Mesodermal cell (in vitro differentiated cells): Measurements from ENCODE around the gene BAZ2B.

ENCODE experiments used
- H3K27ac ChIP-seq: 2 replicates; pipeline ENCODE4 v1.7.0; 2013; ENCODE audit warnings: mild to moderate bottlenecking, low read depth, low read length, moderate library complexity; ENCODE audit not compliant: severe bottlenecking
- H3K36me3 ChIP-seq: 2 replicates; pipeline ENCODE4 v1.7.1; 2013; ENCODE audit warnings: mild to moderate bottlenecking, low read length, moderate library complexity; ENCODE audit not compliant: control insufficient read depth, insufficient read depth
- H3K4me1 ChIP-seq: one replicate; pipeline ENCODE4 v1.7.1; 2013; ENCODE audit warnings: mild to moderate bottlenecking, low read length; ENCODE audit not compliant: insufficient read depth, control insufficient read depth, poor library complexity, severe bottlenecking
- H3K4me3 ChIP-seq: 2 replicates; pipeline ENCODE4 v1.7.0; 2013; ENCODE audit warnings: low read length, control low read depth, mild to moderate bottlenecking; ENCODE audit not compliant: insufficient read depth, poor library complexity, severe bottlenecking; ENCODE audit errors: extremely low read depth
- H3K9me3 ChIP-seq: 2 replicates; pipeline ENCODE4 v1.7.1; 2013; ENCODE audit warnings: mild to moderate bottlenecking, low read length, moderate library complexity; ENCODE audit not compliant: control insufficient read depth
- WGBS, 2 experiments: methylation state at CpG; one replicate each; pipeline ENCODE4 v1.1.5; 2013; ENCODE audit warnings: missing lambda C conversion rate in 2 of 2; ENCODE audit not compliant: insufficient coverage in 2 of 2; 5-methylcytosine and 5-hydroxymethylcytosine counted together

BAZ2B gene

GRCh38 chr2:159615367-159616285, 722 bp downstream of the BAZ2B start:
- 0 to 1% methylated on average over 32 to 49 of the region's 66 CpGs for WGBS, 2 experiments
- no peaks in the 10 kb centered on the region for H3K36me3 ChIP-seq
- peaks cover 4% of the 10 kb centered on the region for H3K4me1 ChIP-seq
- peak overlapping the region; percentile 76 for H3K4me3 ChIP-seq
- H3K27ac ChIP-seq = peak overlapping the region; percentile 99
- H3K9me3 ChIP-seq = no peaks in the 10 kb centered on the region

GRCh38 chr2:159614534-159615366, 1.6 kb downstream of the BAZ2B start:
- Histone ChIP-seq H3K4me3 (peak overlapping the region; percentile 76), H3K36me3 (no peaks in the 10 kb centered on the region), H3K4me1 (peaks cover 9% of the 10 kb centered on the region), H3K9me3 (no peaks in the 10 kb centered on the region), H3K27ac (peak overlapping the region; percentile 99)
- 2% methylated on average over 6 to 7 of the region's 16 CpGs for WGBS, 2 experiments

- WGBS, 2 experiments = 0% methylated on average over 1 of the region's 1 CpG; no CpG with 5 or more reads in 1 of the 2 experiments
- Histone ChIP-seq H3K27ac (peak overlapping the region; percentile 99), H3K9me3 (no peaks in the 10 kb centered on the region), H3K4me3 (peak overlapping the region; percentile 76), H3K4me1 (peaks cover 9% of the 10 kb centered on the region), H3K36me3 (no peaks in the 10 kb centered on the region)
Observed at GRCh38 chr2:159613651-159614285, 2.6 kb downstream of the BAZ2B start.

GRCh38 chr2:159613091-159613490, 3.3 kb downstream of the BAZ2B start:
- no CpG with 5 or more reads among the region's 1 CpG for WGBS, 2 experiments
- Histone ChIP-seq H3K9me3 (no peaks in the 10 kb centered on the region), H3K36me3 (no peaks in the 10 kb centered on the region), H3K4me1 (peaks cover 9% of the 10 kb centered on the region), H3K4me3 (no peak overlapping the region), H3K27ac (no peak overlapping the region)

GRCh38 chr2:159612255-159612901, 4.0 kb downstream of the BAZ2B start:
- no peaks in the 10 kb centered on the region for H3K36me3 ChIP-seq
- H3K27ac ChIP-seq = peak overlapping the region; percentile 44
- H3K4me3 ChIP-seq = no peak overlapping the region
- H3K4me1 ChIP-seq = peaks cover 9% of the 10 kb centered on the region
- no peaks in the 10 kb centered on the region for H3K9me3 ChIP-seq
- WGBS, 2 experiments = 60 to 100% methylated on average over 1 of the region's 1 CpG

GRCh38 chr2:159609811-159610549, 6.4 kb downstream of the BAZ2B start:
- no peak overlapping the region for H3K4me3 ChIP-seq
- WGBS, 2 experiments = 78% methylated on average over 2 of the region's 4 CpGs; no CpG with 5 or more reads in 1 of the 2 experiments
- H3K27ac ChIP-seq = no peak overlapping the region
- peaks cover 17% of the 10 kb centered on the region for H3K4me1 ChIP-seq
- no peaks in the 10 kb centered on the region for H3K36me3 ChIP-seq
- no peaks in the 10 kb centered on the region for H3K9me3 ChIP-seq

- Histone ChIP-seq H3K4me1 (peaks cover 17% of the 10 kb centered on the region), H3K9me3 (no peaks in the 10 kb centered on the region), H3K36me3 (no peaks in the 10 kb centered on the region), H3K27ac (no peak overlapping the region), H3K4me3 (no peak overlapping the region)
- WGBS, 2 experiments = 80% methylated on average over 1 of the region's 1 CpG; no CpG with 5 or more reads in 1 of the 2 experiments
Observed at GRCh38 chr2:159608723-159609308, 7.5 kb downstream of the BAZ2B start.

- Histone ChIP-seq H3K27ac (no peak overlapping the region), H3K4me3 (no peak overlapping the region), H3K9me3 (no peaks in the 10 kb centered on the region), H3K36me3 (no peaks in the 10 kb centered on the region), H3K4me1 (peaks cover 17% of the 10 kb centered on the region)
- WGBS, 2 experiments = 95 to 98% methylated on average over 5 of the region's 6 CpGs
Observed at GRCh38 chr2:159608108-159608507, 8.2 kb downstream of the BAZ2B start.

- Histone ChIP-seq H3K27ac (no peak overlapping the region), H3K9me3 (no peaks in the 10 kb centered on the region), H3K36me3 (no peaks in the 10 kb centered on the region), H3K4me3 (no peak overlapping the region), H3K4me1 (peaks cover 13% of the 10 kb centered on the region)
- WGBS, 2 experiments = 100% methylated on average over 1 of the region's 2 CpGs; no CpG with 5 or more reads in 1 of the 2 experiments
Observed at GRCh38 chr2:159606287-159606686, 10.1 kb downstream of the BAZ2B start.
